SU-DHL-6 (cell line): ENCODE measurements around the gene ZNF516.

Experiments used
- H2AFZ ChIP-seq: fragments of 200-600 bp; sonication (generic); 2 replicates; pipeline ENCODE4 v1.6.1; 2014; ENCODE audit warnings: low read depth, mild to moderate bottlenecking, moderate library complexity, mixed read lengths, antibody characterized with exemption, low read length; ENCODE audit not compliant: severe bottlenecking
- H3F3A ChIP-seq: fragments of 200-600 bp; shearing (Covaris generic); 2 replicates; pipeline ENCODE4 v1.6.0; 2016; ENCODE audit warnings: antibody characterized with exemption, mild to moderate bottlenecking; ENCODE audit not compliant: insufficient read depth
- H3K27ac ChIP-seq: fragments of 200-600 bp; sonication (generic); 2 replicates; pipeline ENCODE4 v1.5.1; 2016; ENCODE audit warnings: low read depth, mild to moderate bottlenecking, low read length, moderate library complexity, mixed read lengths
- H3K27me3 ChIP-seq: fragments of 200-600 bp; sonication (generic), shearing (Covaris generic); 2 replicates; pipeline ENCODE4 v1.6.0; 2014; ENCODE audit warnings: mild to moderate bottlenecking, low read length
- H3K36me3 ChIP-seq: fragments of 200-600 bp; sonication (generic); 2 replicates; pipeline ENCODE4 v1.6.1; 2014; ENCODE audit warnings: mild to moderate bottlenecking, low read length, mixed read lengths
- H3K4me2 ChIP-seq: fragments of 300-600, 200-600 bp; shearing (Covaris generic), sonication (generic); 2 replicates; pipeline ENCODE4 v1.6.0; 2014; ENCODE audit warnings: low read length, low read depth, mild to moderate bottlenecking; ENCODE audit not compliant: poor library complexity, severe bottlenecking
- H3K4me3 ChIP-seq: fragments of 200-600 bp; sonication (generic); 2 replicates; pipeline ENCODE4 v1.5.1; 2014; ENCODE audit warnings: antibody characterized with exemption, low read length, mild to moderate bottlenecking, mixed read lengths; ENCODE audit not compliant: insufficient read depth, poor library complexity, severe bottlenecking
- H3K79me2 ChIP-seq: fragments of 200-600 bp; sonication (generic); 2 replicates; pipeline ENCODE4 v1.6.1; 2014; ENCODE audit warnings: mild to moderate bottlenecking, low read length, moderate library complexity; ENCODE audit not compliant: insufficient read depth
- H3K9ac ChIP-seq: fragments of 200-600 bp; sonication (generic); 2 replicates; pipeline ENCODE4 v1.7.0; 2014; ENCODE audit warnings: mild to moderate bottlenecking, low read length
- H3K9me2 ChIP-seq: fragments of 200-600 bp; sonication (generic); replicated peaks from 2 replicates; pipeline ENCODE4 v1.6.1; 2014; ENCODE audit warnings: low read length; ENCODE audit not compliant: insufficient read depth
- H3K9me3 ChIP-seq: fragments of 200-600 bp; sonication (generic); 2 replicates; pipeline ENCODE4 v1.6.1; 2014; ENCODE audit warnings: low read length, mixed read lengths; ENCODE audit not compliant: insufficient read depth
- H4K20me1 ChIP-seq: fragments of 200-600 bp; sonication (generic); 2 replicates; pipeline ENCODE4 v1.6.1; 2014; ENCODE audit warnings: low read depth, mild to moderate bottlenecking, antibody characterized with exemption, low read length, moderate library complexity, mixed read lengths
- CTCF ChIP-seq: fragments of 200-600 bp; sonication (generic); IDR thresholded peaks from one replicate; pipeline ENCODE4 v1.5.1; 2017; ENCODE audit warnings: antibody characterized with exemption, mild to moderate bottlenecking, low read length, moderate library complexity; ENCODE audit not compliant: insufficient read depth, poor library complexity, severe bottlenecking
- EZH2phosphoT487 ChIP-seq: fragments of 200-600 bp; sonication (generic), shearing (Covaris generic); conservative IDR thresholded peaks from 2 replicates; pipeline ENCODE4 v1.6.1; 2018; ENCODE audit warnings: mild to moderate bottlenecking, antibody characterized with exemption, low read length, moderate library complexity, mixed read lengths

ZNF516 gene

GRCh38 chr18:76524900-76525698 lies 30.1 kb upstream of the ZNF516 start:
- no peaks in the 10 kb centered on the region for H3K36me3 ChIP-seq
- H3K27me3 ChIP-seq = no peaks in the 10 kb centered on the region; the same call in 1 of the 2 replicates
- no peak overlapping the region for H3K9ac ChIP-seq
- H3K9me2 ChIP-seq = no peaks in the 10 kb centered on the region
- H3K27ac ChIP-seq = no peak overlapping the region
- no peak overlapping the region for H2AFZ ChIP-seq
- H3K9me3 ChIP-seq = no peaks in the 10 kb centered on the region
- H3K79me2 ChIP-seq = no peaks in the 10 kb centered on the region
- H3K4me3 ChIP-seq = no peak overlapping the region
- H3K4me2 ChIP-seq = no peak overlapping the region
- H4K20me1 ChIP-seq = no peaks in the 10 kb centered on the region
- TF ChIP-seq CTCF (no peak), EZH2phosphoT487 (no peak)
- no peaks in the 10 kb centered on the region for H3F3A ChIP-seq

- Histone ChIP-seq H3F3A (no peaks in the 10 kb centered on the region), H4K20me1 (no peaks in the 10 kb centered on the region), H3K36me3 (no peaks in the 10 kb centered on the region), H3K79me2 (no peaks in the 10 kb centered on the region), H3K4me2 (no peak overlapping the region), H3K9me3 (no peaks in the 10 kb centered on the region), H3K4me3 (no peak overlapping the region), H3K9ac (no peak overlapping the region), H3K27ac (no peak overlapping the region), H3K27me3 (no peaks in the 10 kb centered on the region; the same call in 1 of the 2 replicates), H2AFZ (no peak overlapping the region), H3K9me2 (no peaks in the 10 kb centered on the region)
- no peak for TF ChIP-seq EZH2phosphoT487
- TF ChIP-seq CTCF = no peak
These were observed 29.4 kb upstream of the ZNF516 start for GRCh38 chr18:76524477-76524876.

- Histone ChIP-seq H3K9me3 (no peaks in the 10 kb centered on the region), H3K27me3 (no peaks in the 10 kb centered on the region; the same call in 1 of the 2 replicates), H2AFZ (no peak overlapping the region), H4K20me1 (no peaks in the 10 kb centered on the region), H3K27ac (no peak overlapping the region), H3K4me3 (no peak overlapping the region), H3K36me3 (no peaks in the 10 kb centered on the region), H3K9me2 (no peaks in the 10 kb centered on the region), H3F3A (no peaks in the 10 kb centered on the region), H3K9ac (no peak overlapping the region), H3K79me2 (no peaks in the 10 kb centered on the region), H3K4me2 (no peak overlapping the region)
- no peak for TF ChIP-seq EZH2phosphoT487
These were observed 27.5 kb upstream of the ZNF516 start for GRCh38 chr18:76522551-76522950.

- H3K36me3 ChIP-seq = no peaks in the 10 kb centered on the region
- H4K20me1 ChIP-seq = no peaks in the 10 kb centered on the region
- no peaks in the 10 kb centered on the region for H3F3A ChIP-seq
- no peak overlapping the region for H3K27ac ChIP-seq
- TF ChIP-seq EZH2phosphoT487 = no peak
- TF ChIP-seq CTCF = no peak
- no peaks in the 10 kb centered on the region for H3K9me2 ChIP-seq
- H3K4me2 ChIP-seq = no peak overlapping the region
- no peak overlapping the region for H3K9ac ChIP-seq
- H3K9me3 ChIP-seq = no peaks in the 10 kb centered on the region
- no peak overlapping the region for H2AFZ ChIP-seq
- no peaks in the 10 kb centered on the region; the same call in 1 of the 2 replicates for H3K27me3 ChIP-seq
- H3K79me2 ChIP-seq = no peaks in the 10 kb centered on the region
- H3K4me3 ChIP-seq = no peak overlapping the region
These were observed 27.1 kb upstream of the ZNF516 start for GRCh38 chr18:76522122-76522503.
